ENCODE data around the gene ANP32A. TPM values are rescaled to one million over a fixed set of nuclear protein-coding genes. Genes with fewer than 3 reads are reported as not detected.
"Not testable (repeated sequence)": the region's sequence is repeated elsewhere in the genome, so short reads cannot be mapped to it uniquely, and the experiment has no call there.

The ANP32A gene
- total RNA-seq, 1 donor from 2014 or later: 41.5 TPM

DNA sequence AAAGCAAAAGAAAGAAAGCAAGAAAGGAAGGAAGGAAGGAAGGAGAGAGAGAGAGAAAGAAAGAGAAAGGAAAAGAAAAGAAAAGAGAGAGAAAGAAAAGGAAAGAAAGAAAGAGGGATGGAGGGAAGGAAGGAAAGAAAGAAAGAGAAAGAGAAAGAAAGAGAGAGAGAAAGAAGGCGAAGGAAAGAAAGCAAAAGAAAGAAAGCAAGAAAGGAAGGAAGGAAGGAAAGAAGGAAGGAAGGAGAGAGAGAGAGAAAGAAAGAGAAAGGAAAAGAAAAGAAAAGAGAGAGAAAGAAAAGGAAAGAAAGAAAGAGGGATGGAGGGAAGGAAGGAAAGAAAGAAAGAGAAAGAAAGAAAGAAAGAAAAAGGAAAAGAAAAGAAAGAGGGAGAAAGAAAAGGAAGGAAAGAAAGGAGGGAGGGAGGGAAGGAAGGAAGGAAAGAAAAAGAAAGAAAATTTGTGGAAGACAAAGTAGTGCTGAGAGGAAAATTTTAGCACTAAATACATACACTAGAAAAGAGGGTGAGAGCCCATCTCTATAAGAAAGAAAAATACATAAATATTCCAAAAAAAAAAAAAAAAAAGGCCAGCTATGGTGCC, 60.6 kb downstream of the ANP32A start:
- not testable (repeated sequence) for DNase-seq (ENCODE audit: low spot score)

DNA sequence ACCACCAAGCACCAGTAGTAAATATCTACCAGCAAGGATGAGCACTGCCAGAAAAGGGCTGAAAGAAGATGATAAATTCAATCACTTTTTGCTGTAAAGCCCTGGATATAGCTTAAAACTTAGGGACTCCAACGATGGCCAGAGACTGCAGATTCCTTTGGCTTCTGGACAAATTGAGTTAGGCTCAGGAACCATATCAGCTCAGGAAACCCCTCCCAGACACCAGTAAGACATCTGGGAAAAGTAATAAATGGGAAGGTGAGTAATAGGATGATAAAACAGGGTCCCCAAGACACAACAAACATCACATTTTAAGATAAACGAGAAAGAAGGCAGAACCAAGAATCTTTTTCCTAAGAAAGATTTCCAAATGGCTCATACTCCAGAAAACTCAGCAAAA, 65.0 kb downstream of the ANP32A start:
- DNase-seq (ENCODE audit: low spot score): no peak

More for the DNA sequence above, 60.6 kb downstream of the ANP32A start:
- not testable (repeated sequence) for ATAC-seq

DNA sequence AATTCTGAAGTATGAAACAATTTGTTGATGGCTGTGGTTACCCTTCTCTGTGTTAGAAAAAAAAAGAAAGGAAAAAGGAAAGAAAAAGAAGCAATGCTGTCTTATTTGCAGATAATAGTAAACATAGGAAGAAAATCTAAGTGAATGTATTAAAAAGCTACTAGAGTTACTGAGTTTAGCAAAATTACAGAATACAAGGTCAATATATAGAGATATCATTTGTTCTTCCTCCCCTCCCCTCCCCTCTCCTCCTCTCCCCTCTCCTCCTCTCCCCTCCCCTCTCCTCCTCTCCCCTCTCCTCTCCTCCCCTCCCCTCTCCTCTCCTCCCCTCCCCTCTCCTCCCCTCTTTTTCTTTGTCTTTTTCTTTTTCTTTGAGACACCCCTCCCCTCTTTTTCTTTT, 69.1 kb downstream of the ANP32A start:
- DNase-seq (ENCODE audit: low spot score): no peak
- ATAC-seq: no peak

More for the DNA sequence above, 65.0 kb downstream of the ANP32A start:
- ATAC-seq: no peak

DNA sequence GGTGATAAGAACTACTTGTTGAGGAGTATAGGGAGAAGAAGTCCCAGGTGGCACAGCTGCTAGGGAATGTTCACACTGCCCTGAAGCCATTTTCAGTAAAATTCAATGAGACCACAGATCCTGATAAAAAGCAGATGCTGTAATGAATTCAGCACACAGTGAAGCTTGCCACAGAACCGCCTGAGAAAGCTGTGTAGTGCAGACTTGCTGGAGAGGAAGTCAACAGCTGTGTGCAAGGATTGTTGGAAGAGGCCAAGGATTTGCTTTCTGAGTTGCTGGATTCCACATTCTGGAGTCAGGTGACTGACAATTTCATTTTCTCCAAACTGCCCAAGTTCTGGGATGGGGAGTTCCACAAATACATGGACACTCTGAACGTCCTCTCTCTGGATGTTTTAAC, 70.9 kb downstream of the ANP32A start:
- DNase-seq (ENCODE audit: low spot score): no peak
- ATAC-seq: no peak

DNA sequence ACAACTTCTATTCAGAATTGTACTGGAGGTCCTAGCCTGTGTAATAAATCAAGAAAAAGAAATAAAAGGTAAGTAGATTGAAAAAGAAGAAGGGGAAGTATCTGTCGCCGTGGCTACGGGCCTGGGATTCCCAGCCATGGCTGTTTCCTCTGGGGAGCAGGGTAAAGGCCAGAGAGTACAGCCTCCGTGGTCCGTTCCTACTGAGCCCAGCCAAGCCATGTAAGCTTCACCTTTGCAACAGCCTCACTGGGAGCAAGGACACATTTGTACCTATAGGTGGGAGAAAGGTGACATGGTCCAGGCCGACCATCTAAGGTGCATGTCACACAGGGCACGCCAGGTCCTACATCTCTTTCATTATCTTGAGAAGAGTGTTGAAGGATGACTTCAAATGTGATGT, 71.3 kb downstream of the ANP32A start:
- DNase-seq (ENCODE audit: low spot score) (no peak), ATAC-seq (no peak)

DNA sequence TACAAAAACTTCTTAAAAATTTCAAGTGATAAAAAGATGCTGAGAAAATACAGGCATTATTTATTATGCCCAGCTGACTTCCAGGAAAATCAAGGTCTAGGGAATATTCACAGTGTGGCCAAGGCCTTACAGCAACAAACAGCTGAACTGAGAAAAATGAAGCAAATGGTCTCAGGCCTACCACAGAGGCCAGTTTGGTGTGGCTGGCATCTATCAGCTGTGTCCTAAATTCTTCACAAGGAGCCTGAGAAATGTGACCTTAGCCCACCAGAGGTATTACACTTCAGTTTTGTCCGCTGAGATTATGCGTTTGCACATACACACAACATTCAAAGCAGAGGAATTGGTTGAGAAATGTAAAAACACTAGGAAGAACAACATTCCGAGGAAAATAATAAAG, 77.4 kb downstream of the ANP32A start:
- ATAC-seq: no peak
- DNase-seq (ENCODE audit: low spot score): no peak

DNA sequence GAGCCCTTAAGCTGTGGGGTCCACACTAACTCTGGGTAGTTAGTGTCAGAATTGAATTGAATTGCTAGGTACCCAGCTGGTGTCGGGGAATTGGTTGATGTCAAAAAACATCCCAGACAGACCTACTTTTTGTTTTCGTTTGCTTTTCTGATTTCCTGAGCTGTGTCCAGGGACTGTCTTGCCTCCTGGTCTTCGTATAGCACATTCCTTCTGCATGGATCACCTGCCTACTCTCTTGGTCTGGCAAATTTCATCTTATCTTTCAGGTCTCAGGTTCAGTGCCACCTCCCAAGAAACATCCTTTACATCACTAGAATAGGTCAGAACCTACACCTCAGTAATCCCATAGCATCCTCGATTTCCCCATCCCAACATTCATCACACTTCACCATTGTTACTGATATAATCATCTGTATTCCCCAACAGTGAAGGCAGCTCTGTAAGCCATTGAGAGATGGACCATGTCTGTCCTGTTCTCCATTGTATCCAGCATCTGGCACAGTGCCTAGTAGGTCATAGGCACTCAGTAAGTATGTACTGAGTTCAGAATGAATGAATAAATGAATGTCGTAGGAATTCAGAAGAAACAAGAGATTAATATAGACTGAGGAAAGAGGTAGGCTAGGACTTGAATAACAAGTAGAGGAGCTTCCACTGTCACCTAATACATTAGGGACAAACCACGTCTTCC, 81.2 kb downstream of the ANP32A start:
- no peak for ATAC-seq

DNA sequence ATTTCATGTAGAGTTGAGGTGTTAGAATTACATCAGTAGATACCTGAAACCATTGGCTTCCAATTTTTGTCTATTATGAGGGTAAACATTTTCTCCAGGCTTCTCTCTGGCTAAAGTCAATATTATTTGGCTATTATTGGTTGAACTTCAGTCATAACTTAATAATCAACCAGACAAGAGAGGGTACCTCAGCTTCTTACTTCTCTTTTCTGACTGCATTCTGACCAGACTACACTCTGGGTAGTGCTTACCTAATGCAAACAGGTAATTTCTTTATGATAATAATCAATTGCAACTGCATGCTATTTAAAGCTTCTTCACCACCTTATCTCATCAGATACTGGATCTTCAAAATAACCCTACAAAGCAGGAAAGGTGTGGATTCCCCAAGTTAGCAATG, 85.1 kb downstream of the ANP32A start:
- DNase-seq (ENCODE audit: low spot score) (no peak), ATAC-seq (no peak)

More for the DNA sequence above, 81.2 kb downstream of the ANP32A start:
- no peak for DNase-seq (ENCODE audit: low spot score)

DNA sequence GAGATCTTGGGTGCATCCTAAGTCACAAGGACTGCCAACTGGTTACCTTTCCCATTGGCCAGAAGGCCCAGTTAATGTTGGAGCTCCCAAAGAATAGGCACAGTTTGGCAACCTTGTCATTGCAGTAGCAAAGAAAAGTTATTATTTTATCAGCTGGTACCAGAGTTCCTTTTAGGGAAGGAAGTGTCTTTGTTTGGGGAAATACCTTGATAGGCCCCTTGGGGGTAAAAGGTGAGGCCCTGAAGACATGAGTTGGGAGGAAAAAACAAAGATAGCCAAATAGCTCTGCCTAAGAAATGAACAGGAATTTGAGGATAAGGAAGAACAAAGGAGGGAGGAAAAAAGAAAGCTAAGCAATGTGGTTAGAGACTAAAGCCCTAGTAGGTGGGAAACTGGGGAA, 85.8 kb downstream of the ANP32A start:
- DNase-seq (ENCODE audit: low spot score): no peak
- no peak for ATAC-seq

DNA sequence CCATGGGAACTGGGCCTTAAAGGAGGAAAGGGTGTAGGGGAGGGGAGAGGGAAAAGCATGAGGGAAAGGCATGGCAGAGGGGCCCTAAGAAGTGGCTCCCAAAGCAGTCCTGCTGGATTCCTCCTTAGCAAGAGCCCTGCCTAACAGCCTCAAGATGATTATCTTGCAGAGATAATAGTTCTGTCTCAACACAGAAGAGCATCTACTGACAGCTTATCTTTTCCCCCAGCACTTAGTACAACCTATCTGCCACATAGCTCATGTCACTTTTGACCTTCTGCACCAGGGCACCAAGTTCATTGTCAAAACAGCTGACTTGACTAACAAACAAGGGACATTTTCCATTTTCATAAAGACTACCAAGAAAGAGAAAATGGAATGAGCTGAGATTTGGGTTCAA, 86.3 kb downstream of the ANP32A start:
- DNase-seq (ENCODE audit: low spot score) (no peak), ATAC-seq (no peak)

DNA sequence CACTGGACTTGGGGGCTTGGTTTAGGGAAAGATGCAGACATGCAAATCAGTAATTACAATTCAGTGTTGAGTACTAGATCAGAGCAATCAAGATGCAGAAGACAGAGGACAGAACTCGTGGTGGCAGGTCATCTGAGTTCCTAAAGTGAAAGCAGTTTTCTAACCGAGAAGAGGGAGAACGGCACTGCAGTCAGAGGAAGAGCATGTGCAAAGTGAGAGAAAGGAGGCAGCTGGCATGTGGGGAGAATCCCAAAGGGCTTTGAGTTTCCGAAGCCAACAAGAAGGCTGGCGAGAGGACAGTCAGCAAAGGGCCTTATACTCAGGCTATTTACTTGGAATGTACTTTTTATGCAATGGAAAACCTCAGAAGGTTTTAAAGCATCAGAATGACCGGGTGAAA, 87.0 kb downstream of the ANP32A start:
- DNase-seq (ENCODE audit: low spot score) (no peak), ATAC-seq (no peak)

DNA sequence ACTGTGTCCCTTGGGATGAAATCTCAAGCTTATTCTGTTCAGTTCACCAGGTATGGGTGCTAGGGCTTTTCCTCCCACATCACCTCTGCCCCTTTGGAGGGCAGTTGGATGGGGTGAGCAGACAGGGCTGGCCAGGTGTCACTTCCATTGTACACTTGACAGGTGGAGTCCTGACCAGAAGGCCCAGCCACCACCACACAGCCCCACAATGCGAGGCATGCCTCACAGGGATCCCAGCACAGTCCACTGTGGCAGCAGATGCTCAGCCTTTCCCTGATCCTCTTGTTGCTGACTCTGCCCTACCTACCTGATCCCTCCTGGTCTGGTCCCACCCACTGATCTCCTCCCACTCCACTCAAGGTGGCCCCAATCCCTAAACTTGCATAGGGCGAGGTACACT, 88.2 kb downstream of the ANP32A start:
- no peak for DNase-seq (ENCODE audit: low spot score)
- no peak for ATAC-seq

DNA sequence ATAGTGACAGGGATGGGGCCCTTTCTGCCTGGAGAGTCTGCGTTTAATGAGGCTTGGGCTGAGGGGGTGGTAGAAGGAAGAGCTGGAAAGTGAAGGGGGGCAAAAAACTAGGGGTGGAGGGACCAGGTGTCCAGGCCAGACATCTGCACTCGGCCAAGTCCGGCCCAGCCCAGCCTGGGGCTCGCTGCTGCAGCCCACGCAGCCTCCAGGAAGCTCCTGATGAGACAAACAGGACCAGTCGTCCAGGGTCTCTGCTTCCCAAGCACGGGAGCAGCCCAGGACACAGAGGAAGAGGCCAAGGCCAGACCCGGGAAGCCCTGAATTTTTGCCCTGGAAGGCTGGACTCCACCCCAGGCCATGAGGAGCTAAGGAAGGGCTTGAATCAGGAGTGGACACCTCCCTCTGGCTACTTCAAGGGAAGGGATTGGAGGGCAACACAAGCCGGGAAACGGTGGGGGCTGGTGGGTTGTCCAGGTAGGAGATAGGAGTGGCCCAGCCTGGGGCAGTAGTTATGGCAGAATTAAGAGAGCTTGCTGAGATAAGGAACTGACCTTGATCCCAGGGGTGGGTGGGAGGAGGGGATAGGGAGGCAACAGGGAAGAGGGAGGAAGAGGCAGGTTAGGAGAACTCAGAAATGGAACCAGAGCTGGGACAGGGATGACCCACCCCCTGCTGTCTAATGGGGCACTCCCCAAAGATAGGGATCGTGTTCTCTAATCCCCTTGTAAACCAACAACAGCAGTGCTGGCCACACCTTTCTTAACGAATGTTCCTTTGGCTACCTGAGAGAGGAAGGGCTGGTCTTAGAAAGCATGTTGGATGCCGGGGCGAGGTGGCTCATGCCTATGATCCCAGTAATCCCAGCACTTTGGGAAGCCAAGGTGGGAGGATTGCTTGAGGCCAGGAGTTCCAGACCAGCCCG, 89.5 kb downstream of the ANP32A start:
- ATAC-seq (peak; percentile 10), DNase-seq (ENCODE audit: low spot score) (no peak)

DNA sequence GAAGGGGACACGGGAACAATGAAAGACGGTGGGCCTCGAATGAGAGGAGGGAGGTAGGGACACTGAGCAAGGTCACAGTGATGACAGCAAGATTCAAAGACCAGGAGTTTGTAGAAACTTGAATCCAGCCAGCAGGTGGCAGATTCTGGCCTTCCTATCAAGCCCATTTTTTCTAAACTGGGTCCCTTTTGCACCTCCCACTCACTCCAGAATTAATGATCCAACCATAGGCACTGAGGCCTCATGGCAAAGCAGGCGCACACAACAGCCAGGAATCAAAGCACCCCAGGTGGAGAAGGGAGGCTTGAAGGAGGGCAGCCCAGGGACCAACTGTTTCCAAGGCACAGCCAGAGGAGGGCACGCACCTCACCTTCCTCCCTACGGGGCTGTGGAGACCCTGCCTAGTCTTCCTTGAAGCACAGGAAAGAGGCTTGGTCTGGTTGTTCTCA, 90.2 kb downstream of the ANP32A start:
- ATAC-seq (peak; percentile 83), DNase-seq (ENCODE audit: low spot score) (no peak)

DNA sequence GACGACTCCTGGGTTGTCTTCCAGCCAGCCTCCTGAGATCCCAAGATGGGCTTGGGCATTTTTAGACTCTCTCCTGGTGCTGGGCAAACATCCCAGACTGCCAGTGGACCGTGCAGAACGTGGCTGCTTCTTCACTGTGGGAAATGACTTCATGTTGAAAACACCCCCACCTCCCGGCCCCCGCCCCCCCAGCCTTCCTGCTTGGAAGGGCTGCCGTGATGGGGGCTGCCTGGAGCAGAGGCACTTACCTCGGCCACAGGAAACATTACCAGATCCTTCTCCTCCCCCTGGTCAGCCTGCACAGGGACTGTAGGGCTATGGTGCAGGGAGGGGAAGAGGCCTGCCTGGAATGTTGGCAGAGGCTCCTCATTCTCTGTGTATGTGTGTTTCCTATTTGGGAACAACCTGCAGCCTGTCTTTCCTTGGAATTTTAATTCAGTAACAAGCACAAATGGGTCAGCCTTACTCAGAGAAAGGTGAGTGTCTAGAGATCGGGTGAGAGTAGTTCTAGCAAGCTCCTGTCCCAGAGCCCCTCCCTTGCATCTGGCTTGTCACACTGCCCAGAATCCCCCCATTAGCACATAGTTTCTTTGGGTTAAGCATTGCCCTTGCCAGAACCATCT, 90.8 kb downstream of the ANP32A start:
- ATAC-seq: no peak
- no peak for DNase-seq (ENCODE audit: low spot score)

Other genes with a start within 250 kb of the ANP32A start
- gene CORO2B, start 241.9 kb downstream of the ANP32A start, total RNA-seq: 0.35 TPM
- gene SPESP1, start 109.6 kb upstream of the ANP32A start, total RNA-seq: 0.48 TPM
- 0.13 TPM for gene NOX5, start 193.8 kb upstream of the ANP32A start, total RNA-seq